IPS DF 6.9 (cell line): ENCODE measurements around the gene GLI1.
"Not testable (repeated sequence)": the region's sequence is repeated elsewhere in the genome, so short reads cannot be mapped to it uniquely, and the experiment has no call there.

ENCODE experiments used
- DNase-seq: peaks from one replicate; pipeline ENCODE4 v3.0.0-alpha.2; 2013; ENCODE audit warnings: low read depth, low spot score
- H3K27ac ChIP-seq: one replicate; pipeline ENCODE4 v1.5.1; 2013; ENCODE audit warnings: low read length, control low read depth
- H3K27me3 ChIP-seq: 2 replicates; pipeline ENCODE4 v1.6.1; 2013; ENCODE audit warnings: mild to moderate bottlenecking, low read length; ENCODE audit not compliant: control insufficient read depth, insufficient read depth
- H3K36me3 ChIP-seq: 2 replicates; pipeline ENCODE4 v1.6.1; 2013; ENCODE audit warnings: low read length; ENCODE audit not compliant: control insufficient read depth, insufficient read depth
- H3K4me1 ChIP-seq: 2 replicates; pipeline ENCODE4 v1.6.1; 2013; ENCODE audit warnings: low read length; ENCODE audit not compliant: control insufficient read depth, insufficient read depth
- H3K4me3 ChIP-seq: 2 replicates; pipeline ENCODE4 v1.5.1; 2013; ENCODE audit warnings: mild to moderate bottlenecking, low read length
- H3K9me3 ChIP-seq: 2 replicates; pipeline ENCODE4 v1.6.1; 2013; ENCODE audit warnings: low read length, inconsistent platforms; ENCODE audit not compliant: control insufficient read depth, insufficient read depth
- WGBS: extraction: QIAGEN DNeasy Blood & Tissue Kit; methylation state at CpG from one replicate; pipeline ENCODE4 v1.1.7; 2013; ENCODE audit warnings: mixed read lengths, missing lambda C conversion rate; ENCODE audit not compliant: insufficient read length, insufficient coverage; 5-methylcytosine and 5-hydroxymethylcytosine counted together

Gene GLI1

DNA sequence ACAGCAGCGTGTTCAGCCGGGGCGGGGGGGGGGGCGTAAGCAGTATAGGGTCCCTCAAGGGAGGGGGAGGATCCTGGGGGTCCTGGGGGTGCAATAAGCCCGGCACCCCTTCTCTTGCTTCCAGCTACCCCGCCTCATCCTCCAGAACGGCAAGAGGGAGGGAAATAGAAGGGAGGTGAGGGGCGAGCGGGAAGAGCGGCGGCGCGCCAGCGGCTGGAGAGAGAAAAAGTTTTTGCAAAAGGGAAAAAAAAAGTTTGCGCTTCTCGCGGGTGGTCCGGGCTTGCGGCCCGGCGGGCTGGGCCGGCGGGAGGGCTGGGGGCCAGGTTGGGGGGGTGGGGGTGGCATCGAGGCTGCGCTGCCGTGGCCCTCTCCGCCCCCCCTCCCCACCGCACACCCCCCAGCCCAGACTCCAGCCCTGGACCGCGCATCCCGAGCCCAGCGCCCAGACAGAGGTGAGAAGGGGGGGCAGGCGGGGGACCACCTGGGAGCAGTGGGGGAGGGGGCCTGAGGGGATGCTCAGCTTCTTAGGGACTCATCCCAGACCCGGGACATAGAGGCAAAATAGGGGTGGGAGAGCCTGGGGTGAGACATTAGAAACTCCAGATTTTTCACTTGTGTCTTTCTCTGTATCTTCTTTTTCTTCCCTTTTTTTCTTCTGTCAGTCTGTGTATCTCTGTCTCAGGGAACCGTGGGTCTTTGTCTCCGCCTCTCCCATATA lies at the start of gene GLI1:
Gene GLI1 (plus strand): TSS at position 36 of the 718 bp plus-strand sequence. CDS start 3,907 bp downstream, outside the sequence.
- no CpG with 5 or more reads among the region's 36 CpGs for whole genome bisulfite sequencing
- H3K36me3 ChIP-seq: no peaks in the 10 kb centered on the region
- no peak within 1 kb of the TSS for H3K27ac ChIP-seq
- no peaks in the 10 kb centered on the region for H3K27me3 ChIP-seq
- no peaks in the 10 kb centered on the region for H3K9me3 ChIP-seq
- peaks cover 8% of the 10 kb centered on the region; the same call in 1 of the 2 replicates for H3K4me1 ChIP-seq
- H3K4me3 ChIP-seq: peak within 1 kb of the TSS; percentile 63; the same call in 1 of the 2 replicates
- no peak for DNase-seq

DNA sequence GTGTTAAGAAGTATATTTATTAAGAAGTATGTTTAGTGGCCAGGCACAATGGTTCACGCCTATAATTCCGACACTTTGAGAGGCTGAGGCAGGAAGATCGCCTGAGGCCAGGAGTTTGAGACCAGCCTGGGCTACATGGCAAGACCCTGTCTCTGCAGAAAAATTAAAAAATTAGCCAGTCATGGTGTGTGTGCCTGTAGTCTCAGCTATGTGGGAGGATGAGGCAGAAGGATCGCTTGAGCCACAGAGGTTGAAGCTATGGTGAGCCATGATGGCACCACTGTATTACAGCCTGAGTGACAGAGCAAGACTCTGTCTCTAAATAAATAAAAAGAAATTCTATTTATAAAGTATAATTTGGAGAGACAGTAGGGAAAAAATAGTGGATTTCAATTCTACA lies 49.1 kb upstream of the GLI1 start:
- Histone ChIP-seq H3K36me3 (no peaks in the 10 kb centered on the region), H3K27me3 (no peaks in the 10 kb centered on the region), H3K4me3 (no peak overlapping the region), H3K27ac (no peak overlapping the region), H3K4me1 (no peaks in the 10 kb centered on the region), H3K9me3 (no peaks in the 10 kb centered on the region)
- WGBS: no CpG with 5 or more reads among the region's 4 CpGs
- DNase-seq: no peak

DNA sequence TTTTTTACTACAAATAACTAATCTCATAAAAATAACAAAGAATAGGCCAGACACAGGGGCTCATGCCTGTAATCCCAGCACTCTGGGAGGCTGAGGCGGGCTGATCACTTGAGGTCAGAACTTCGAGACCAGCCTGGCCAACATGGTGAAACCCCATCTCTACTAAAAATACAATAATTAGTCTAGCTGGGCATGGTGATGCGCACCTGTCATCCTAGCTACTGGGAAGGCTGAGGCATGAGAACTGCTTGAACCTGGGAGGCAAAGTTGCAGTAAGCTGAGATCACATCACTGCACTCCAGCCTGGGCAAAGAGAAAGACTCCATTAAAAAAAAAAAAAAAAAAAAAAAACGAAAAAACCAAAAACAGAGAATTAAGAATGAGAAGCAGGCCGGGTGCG lies 45.4 kb upstream of the GLI1 start:
- not testable (repeated sequence) for H3K27me3 ChIP-seq, H3K4me1 ChIP-seq, H3K4me3 ChIP-seq, H3K27ac ChIP-seq, H3K9me3 ChIP-seq, H3K36me3 ChIP-seq, DNase-seq
- no CpG with 5 or more reads among the region's 6 CpGs for WGBS

DNA sequence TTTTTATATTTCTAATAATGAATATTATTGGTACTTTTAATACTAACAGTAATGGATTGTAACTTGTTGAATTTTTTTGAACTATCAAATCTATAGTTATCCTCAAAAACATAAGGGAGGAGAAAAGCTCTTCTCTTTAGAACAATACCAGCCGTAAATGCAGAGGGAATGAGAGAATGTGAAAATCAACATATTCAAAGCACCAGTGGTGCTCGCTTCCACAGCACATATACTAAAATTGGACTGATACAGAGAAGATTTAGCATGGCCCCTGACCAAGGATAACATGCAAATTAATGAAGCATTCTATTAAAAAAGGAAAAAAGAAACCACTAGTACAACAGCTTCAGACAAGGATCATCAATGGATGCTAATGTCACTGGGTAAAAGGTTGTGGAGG lies 44.5 kb upstream of the GLI1 start:
- no peaks in the 10 kb centered on the region for H3K27me3 ChIP-seq
- H3K4me3 ChIP-seq: no peak overlapping the region
- no peaks in the 10 kb centered on the region for H3K36me3 ChIP-seq
- no peak for DNase-seq
- no peaks in the 10 kb centered on the region for H3K4me1 ChIP-seq
- whole genome bisulfite sequencing: no CpG with 5 or more reads among the region's 2 CpGs
- no peaks in the 10 kb centered on the region for H3K9me3 ChIP-seq
- no peak overlapping the region for H3K27ac ChIP-seq

DNA sequence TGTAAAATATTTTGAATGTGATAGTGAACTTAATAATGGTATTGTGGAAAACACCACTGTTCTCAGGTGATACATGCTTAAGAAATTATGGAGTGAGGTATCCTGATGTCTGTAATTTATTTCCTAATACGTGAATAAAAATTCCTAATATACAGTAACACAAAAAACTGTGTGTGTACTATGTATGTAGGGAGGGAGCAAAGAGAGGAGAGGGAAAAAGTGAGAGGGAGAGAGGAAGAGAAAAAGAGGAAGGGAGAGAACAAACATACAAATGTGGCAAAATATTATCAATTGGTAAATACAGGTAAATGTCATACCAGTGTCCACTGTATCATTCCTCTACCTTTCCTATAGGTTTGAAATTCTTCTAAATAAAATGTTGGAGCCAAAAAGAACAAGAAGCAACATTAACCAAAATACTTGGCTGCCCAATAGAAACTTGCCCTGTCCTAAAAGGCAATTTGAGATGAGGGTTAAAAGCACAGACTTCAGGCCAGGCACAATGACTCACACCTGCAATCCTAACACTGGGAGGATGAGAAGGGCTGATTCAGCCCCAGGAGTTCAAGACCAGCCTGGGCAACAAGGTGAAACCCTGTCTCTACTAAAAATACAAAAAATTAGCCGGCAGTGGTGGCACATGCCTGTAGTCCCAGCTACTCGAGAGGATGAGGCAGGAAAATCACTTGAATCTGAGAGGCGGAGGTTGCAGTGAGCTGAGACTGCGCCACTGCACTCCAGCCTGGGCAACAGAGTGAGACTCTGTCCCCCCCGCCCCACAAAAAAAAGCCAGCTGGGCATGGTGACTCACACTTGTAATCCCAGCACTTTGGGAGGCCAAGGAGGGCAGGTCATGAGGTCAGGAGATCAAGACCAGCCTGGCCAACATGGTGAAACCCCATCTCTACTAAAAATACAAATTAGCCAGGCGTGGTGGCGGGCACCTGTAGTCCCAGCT lies 43.3 kb upstream of the GLI1 start:
- no CpG with 5 or more reads among the region's 8 CpGs for WGBS
- DNase-seq: no peak

DNA sequence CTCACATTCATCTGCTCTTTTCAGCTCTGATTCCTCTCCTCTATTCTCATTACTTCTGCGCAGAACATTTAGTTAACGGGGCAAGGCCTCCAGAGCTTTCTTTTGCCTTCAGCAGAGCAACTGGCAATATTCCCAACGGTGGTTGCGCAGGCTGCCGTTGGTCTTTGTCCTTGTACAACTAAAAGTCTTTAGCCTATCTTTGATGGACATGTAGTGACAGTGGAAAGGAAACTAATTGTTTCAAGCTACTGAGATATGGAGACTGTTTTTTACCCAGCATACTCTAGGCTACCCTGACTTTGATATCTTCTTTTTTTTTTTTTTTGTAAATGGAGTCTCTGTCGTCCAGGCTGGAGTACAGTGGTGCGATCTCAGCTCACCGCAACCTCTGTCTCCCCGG lies 41.3 kb upstream of the GLI1 start:
- WGBS: no CpG with 5 or more reads among the region's 9 CpGs
- H3K4me3 ChIP-seq: no peak overlapping the region
- no peaks in the 10 kb centered on the region for H3K36me3 ChIP-seq
- no peaks in the 10 kb centered on the region for H3K27me3 ChIP-seq
- H3K27ac ChIP-seq: no peak overlapping the region
- no peaks in the 10 kb centered on the region for H3K4me1 ChIP-seq
- no peak for DNase-seq
- H3K9me3 ChIP-seq: no peaks in the 10 kb centered on the region

More for the DNA sequence above, 43.3 kb upstream of the GLI1 start:
- no peaks in the 10 kb centered on the region for H3K36me3 ChIP-seq
- H3K9me3 ChIP-seq: no peaks in the 10 kb centered on the region
- H3K27me3 ChIP-seq: no peaks in the 10 kb centered on the region
- no peaks in the 10 kb centered on the region for H3K4me1 ChIP-seq
- H3K27ac ChIP-seq: no peak overlapping the region
- H3K4me3 ChIP-seq: no peak overlapping the region

DNA sequence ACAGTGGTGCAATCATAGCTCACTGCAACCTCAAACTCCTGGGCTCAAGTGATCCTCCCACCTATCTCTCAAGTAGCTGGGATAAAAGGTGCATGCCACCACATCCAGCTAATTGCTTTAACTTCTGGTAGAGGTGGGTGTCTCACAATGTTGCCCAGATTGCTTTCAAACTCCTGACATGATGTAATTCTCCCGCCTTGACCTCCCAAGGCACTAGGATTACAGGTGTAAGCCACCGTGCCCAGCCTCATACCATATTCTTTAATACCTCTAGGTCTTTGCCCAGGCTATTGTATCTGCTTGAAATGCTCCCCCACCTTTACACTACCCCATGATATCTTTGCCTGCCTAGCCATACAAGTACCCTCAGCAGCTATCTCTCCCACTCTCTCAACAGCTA lies 40.1 kb upstream of the GLI1 start:
- DNase-seq: no peak
- H3K4me3 ChIP-seq: no peak overlapping the region
- WGBS: no CpG with 5 or more reads among the region's 2 CpGs
- H3K4me1 ChIP-seq: no peaks in the 10 kb centered on the region
- H3K27me3 ChIP-seq: no peaks in the 10 kb centered on the region
- no peaks in the 10 kb centered on the region for H3K36me3 ChIP-seq
- no peaks in the 10 kb centered on the region for H3K9me3 ChIP-seq
- no peak overlapping the region for H3K27ac ChIP-seq

DNA sequence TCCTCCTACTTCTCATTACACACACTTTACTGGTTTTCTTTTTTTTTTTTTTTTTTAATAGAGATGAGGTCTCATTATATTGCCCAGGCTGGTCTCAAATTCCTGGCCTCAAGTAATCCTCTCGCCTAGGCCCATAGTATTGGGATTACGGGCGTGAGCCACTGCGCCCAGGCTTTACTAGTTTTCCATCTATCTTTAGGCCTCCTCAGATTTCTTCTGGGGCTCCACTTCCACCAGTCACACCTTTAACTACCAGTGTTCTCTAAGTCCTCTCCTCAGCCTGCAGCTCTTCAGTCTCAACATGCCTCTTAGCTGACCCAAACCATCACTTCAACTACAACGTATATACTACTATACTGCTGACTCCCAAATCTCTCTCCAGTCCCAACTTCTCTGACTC lies 39.1 kb upstream of the GLI1 start:
- H3K27me3 ChIP-seq: no peaks in the 10 kb centered on the region

DNA sequence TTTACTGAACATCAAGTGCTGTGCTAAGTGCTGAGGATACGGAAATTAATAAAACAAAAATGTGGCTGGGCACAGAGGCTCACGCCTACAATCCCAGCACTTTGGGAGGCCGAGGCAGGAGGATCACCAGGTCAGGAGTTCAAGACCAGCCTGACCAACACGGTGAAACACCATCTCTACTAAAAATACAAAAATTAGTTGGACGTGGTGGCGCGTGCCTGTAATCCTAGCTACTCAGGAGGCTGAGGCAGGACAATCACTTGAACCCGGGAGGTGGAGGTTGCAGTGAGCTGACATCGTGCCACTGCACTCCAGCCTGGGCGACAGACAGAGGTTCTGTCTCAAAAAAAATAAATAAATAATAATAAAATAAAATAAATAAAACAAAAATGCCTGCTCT lies 32.6 kb upstream of the GLI1 start:
- H3K4me1 ChIP-seq, DNase-seq, H3K36me3 ChIP-seq, H3K9me3 ChIP-seq, H3K27me3 ChIP-seq, H3K4me3 ChIP-seq, H3K27ac ChIP-seq: not testable (repeated sequence)
- WGBS: no CpG with 5 or more reads among the region's 10 CpGs

More for the DNA sequence above, 39.1 kb upstream of the GLI1 start:
- Histone ChIP-seq H3K9me3 (no peaks in the 10 kb centered on the region), H3K27ac (no peak overlapping the region), H3K4me1 (no peaks in the 10 kb centered on the region), H3K36me3 (no peaks in the 10 kb centered on the region), H3K4me3 (no peak overlapping the region)
- WGBS: 100% methylated on average over 1 of the region's 5 CpGs
- DNase-seq: no peak

DNA sequence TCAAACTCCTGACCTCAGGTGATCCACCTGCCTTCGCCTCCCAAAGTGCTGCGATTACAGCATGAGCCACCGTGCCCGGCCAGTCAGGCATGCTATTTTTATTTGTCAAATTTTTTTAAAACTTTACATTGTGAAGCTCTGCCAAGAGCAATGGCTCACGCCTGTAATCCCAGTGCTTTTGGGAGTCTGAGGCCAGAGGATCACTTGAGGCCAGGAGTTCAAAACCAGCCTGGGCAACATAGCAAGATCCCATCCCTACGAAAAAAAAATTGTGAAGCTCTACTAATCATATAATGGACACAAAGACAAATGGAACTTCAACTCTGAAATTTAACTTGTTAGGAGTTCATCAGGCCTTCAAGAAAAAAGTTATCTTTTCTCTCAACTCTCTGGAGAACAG lies 30.6 kb upstream of the GLI1 start:
- Histone ChIP-seq H3K9me3 (no peaks in the 10 kb centered on the region), H3K27me3 (no peaks in the 10 kb centered on the region), H3K36me3 (no peaks in the 10 kb centered on the region), H3K4me1 (no peaks in the 10 kb centered on the region), H3K27ac (no peak overlapping the region), H3K4me3 (no peak overlapping the region)
- no CpG with 5 or more reads among the region's 6 CpGs for WGBS
- no peak for DNase-seq
